GM21717 (cell line): ENCODE results near the gene AGAP1.

Experiments
- ATAC-seq: cut with Tn5 transposase; IDR thresholded peaks from one replicate; pipeline ENCODE4 v1.9.1; 2021; ENCODE audit warnings: mild to moderate bottlenecking, moderate library complexity; ENCODE audit not compliant: unreplicated experiment

Gene AGAP1

DNA sequence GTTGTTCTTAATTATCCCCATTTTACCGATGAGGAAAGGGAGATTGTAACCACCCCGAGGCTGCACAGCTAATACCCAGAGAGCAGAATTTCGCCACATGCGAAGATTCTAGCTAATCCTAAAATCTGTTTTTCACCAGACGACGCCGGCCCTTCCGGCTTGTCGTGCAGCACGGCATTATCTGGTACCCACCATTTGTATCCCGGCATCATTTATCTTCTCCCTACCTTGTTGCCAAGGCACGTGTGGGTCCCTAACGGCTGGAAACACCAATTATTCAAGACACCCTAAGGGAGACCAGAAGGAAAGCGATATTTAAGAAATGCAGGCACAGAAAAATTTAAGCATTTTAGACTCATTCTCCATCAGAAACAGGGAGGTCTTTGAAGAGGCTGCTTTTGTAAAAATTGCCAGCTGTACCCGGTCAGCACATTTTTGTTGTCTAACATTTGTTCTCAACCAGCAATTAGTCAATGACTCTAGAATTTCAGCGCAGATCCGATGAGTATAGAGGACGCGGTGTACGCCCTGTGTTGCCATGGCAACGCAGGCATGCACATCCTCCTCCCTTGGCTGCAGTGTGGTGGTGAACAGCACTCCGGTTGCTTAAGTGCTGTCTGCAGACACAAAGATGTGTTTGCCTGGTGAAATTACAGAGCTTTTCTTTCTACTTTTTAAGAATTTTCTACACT lies 111.6 kb downstream of the AGAP1 start:
- no peak for ATAC-seq

DNA sequence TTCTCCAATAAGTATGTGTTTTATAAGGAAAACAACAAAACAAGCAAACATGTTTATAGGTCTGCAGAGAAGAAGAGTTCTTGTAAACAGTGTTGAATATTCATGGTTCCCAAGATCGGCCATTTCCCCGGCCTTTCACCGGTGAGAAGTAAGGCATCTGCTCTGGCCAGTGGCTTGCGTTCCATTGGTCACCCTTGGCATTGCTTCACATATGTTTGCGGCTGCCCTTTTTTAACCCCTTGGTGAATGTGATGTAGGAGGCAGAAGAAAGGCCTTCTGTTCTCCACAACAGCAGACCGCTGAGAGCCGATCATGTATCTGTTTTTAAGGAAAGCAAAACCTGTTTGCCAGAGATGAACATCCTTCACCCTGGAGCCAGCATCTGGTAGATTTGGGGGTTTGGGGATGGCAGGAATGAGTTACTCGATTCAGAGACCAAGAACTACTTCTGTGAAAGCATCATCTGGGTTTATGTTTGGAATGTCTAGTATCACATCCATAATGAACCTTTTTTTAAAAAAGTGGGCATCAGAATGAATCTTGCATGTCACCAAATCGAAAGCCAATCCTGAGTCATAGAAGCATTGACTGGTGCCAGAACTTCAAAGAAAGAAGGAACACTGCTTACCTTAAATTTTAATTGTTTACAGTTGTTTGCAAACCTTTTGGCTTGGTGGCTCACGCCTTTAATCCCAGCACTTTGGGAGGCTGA lies 112.3 kb downstream of the AGAP1 start:
- ATAC-seq: no peak

DNA sequence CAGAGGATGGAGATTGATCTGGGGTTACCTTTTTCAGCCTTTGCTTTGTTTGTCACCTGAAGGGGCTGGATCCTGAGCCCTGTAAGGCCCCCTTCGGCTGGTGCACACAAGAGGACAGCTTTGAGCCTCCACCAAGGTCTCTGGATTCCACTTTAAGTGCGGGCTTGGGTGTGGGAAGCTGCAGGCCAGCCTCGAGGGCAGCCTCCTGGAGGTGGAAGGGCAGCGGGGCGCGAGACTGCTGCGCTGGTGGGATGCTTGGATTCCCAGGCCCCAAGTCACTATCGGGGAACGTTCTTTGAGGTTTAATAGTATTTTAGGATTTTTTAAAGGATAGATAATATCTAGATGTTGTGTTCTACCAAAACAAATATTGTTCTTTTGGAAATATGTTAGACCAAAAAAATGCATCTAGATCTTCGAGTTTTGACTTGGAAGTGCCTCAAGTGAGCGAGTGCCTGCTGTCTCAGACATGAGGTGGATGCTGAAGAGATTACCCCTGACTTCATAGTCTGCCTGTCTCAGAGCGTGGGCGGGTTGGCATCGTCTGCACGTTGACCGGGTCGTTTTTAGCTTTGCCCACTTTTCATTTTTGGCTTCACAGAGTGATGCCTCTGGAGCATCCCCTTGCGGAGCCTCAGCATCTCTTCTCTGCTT lies 113.8 kb downstream of the AGAP1 start:
- ATAC-seq: no peak

DNA sequence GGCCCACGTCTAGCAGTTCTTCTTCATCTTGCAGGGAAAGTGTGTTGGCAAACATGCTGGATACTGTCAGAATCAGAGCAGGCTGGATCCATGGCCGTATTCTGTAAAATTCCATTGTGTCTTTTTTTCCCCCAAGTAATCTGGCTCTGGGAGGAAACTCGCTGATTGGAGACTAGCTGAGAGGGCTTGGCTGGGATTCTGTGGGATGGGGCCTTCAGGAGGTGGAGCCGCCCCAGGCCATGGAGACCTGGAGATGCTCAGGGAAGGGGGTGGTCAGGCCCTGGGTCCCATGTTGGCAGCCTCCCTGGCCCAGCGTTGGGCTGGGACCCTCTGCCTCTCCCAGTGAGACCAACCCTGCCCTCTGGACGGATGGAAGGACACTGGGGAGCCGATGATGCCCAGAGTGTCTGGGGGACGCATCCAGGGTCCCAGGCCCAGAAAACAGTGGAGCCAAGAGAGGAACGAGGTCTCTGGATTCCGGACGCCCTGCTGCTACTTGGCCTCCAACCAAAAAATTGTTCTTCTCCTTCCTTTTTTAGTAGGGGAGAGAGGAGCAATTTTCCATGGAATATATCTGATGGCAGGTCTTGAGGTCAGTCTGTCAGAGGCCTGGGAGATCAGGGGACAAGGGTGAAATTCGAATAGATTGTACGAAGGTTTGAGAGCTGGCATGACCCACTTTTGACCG lies 114.5 kb downstream of the AGAP1 start:
- ATAC-seq: no peak

DNA sequence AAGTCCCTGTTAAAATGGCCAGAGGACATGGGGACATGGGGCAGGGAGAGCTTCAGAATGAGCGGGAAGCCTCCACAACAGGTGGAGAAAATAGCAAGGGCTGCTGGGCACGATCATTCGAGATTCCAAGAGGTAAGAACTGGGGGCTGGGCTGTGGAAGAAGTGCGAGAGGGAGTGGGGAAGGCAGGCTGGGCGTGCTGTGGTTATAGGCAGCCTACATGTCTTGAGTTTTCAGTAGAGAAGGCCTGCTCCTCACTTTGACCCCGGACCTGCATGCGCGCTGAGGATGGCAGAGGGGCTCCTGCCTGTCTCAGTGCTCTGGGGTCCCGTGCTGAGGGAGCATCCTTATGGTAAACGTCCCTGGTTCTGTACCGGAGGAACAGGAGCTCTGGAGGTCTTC lies 115.5 kb downstream of the AGAP1 start:
- ATAC-seq: no peak

DNA sequence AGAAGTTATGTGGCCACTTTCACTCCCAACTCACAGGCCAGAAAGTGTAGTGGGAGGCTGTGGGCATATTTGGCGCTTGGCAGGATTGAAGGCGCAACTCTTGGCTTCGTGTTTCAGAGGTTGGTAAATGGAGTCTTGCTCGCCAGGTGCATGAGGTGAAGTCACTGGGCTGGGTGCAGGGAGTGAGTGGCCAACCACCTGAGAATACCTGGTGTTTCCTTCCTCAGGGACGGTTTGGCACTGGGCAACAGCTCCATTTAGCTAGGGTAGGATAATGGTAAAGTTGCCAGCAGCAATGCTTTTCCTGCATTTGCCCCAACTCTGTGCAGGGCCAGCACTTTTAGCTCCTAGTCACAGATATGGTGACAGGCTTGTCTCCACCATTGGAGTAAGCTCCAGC lies 115.9 kb downstream of the AGAP1 start:
- ATAC-seq: no peak

DNA sequence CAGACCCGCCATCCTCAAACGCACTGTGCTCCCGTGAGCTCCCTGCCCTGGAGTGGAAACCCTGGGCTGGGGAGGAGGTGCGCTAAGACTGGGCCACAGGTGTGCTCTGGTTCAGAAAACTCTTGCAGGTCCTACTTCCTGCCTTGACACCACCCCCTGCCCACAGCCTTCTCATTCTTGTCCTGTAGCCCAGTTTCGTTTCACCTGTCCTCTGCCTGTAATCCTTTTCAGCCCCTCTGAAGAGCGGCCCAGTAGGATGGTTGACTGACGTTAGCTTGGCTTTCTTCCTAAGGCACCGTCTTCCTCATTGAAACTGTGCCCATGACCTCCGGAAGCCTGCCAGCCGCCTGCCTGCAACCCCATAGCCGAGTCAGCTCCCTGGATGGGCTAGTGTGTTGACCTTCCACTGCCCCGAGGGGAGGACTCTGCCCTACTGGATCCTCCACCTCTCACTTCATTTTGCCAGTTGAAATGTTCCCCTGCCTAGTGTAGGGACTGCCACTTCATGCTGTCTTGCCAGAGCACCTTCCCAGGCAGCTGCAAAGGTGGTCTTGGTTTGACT lies 116.9 kb downstream of the AGAP1 start:
- no peak for ATAC-seq

DNA sequence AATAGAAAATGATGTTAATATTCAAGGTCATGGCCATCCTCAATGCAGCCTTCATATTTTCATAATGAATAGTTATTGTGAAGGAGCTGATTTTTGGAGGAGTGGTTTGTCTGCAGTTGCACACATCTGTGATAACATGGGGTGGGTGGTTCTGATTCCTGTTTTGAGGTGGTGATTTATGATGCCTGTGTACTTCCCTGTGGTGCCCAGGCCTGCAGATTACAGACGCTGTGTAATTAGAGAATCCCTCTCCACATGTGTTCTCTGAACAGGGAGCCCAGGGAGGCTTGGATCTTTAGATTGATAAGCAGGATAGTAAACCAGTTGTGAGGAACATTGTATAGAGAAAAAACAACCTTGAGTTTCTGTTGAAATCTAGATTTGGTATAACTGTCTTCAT lies 117.5 kb downstream of the AGAP1 start:
- ATAC-seq: no peak

DNA sequence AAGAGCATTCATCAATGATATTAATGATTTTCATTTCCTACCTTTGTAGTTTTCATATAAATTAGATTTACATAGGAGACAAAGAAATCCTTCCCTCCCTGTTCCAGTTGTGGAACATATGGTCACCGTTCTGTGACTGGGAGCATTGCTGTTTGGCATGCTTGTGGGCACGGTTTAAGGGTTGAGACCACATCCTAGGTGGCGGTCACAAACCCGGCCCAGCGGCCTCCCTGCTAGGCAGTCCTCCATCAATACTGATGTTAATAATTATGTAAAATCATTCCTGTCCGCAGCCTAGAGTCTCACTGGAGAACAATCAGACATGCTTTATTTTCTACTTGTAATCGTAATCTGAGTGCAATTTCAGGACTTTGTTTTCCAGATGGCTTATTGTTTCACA lies 117.9 kb downstream of the AGAP1 start:
- no peak for ATAC-seq

DNA sequence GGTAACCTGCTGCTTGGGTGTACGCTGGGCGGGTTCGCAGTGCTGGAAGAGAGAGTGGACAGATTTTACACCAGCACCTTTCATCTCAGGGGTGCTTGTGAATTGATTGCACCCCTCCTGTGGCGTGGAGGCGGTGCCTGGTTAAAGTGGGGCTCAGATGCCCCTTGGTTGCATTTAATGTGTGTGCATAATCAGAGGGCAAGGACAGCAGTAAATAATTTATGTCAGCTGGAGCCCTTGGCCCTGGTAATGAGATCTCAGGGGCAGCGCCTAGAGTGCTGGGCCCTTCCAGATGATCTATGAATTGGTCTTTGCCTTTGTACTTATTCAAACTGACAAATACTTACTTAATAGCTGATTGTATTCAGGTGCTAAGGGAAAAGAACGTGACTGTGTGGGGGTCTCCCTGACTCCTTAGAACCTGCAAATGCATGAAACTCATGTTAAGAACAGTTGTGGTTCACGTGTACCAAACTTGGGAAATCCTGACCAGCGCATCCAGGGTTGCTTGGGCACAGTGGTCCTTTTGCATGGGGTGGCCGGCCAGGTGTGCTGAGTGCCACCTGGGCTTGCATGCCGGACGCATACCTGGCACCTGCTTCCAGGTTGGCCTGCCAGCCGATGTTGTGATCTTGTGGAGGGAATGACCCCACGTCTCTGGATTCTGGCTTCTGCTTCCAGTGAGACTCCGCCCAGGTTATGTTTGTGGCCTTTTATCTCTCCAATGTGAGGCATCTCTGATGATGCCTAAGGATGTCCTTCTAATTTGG lies 118.5 kb downstream of the AGAP1 start:
- no peak for ATAC-seq

DNA sequence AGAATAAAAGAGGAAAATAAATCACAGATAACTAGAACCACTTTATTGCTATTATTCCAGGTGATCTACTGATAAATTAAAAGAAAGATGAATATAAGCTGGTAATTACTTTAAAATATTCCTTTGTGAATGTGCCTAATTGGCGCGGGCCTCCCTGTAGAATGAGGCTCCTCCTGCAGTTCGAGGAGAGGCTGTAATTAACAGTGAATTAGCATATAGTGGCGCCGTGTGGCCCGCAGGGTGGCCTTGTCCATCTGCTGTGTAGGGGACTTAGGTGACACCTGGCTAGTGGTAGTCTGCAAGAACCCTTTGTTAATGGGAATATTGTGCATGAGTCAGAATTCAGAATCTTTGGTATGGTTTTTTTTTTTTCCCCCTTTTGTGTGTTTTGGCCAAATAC lies 119.8 kb downstream of the AGAP1 start:
- ATAC-seq: no peak

DNA sequence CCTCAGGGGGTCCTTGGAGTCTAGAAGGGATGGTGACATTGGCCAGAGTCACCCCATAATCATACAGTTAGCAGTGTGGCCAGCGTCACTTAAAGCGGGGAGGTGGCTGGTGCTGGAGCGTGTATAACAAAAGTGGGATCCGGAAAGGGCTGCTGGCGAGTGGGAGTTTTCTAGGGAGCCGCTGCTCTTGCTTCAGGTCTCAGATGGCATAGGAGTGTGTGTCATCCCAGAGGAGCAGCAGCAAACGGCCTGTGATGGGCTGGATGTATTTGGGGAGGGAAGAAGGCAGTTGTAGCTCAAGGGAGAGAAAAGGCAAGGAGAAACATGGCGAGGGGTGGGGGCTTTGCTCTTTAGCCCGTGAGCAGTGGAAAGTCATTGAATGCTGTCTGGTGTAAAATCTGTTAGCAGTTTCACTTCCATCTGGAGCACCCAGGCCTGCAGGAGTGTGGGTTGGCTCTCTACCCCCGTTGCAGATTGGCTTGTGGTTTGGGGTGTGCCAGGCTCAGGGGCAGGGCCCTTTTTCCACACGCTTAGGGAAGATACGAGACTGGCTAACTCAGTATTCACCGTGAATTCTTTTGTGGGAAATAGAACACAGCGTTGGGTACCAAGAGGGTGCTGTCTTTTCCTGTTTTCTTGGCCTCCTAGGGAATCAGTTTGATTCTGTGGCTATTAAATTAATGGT lies 120.5 kb downstream of the AGAP1 start:
- ATAC-seq: no peak

DNA sequence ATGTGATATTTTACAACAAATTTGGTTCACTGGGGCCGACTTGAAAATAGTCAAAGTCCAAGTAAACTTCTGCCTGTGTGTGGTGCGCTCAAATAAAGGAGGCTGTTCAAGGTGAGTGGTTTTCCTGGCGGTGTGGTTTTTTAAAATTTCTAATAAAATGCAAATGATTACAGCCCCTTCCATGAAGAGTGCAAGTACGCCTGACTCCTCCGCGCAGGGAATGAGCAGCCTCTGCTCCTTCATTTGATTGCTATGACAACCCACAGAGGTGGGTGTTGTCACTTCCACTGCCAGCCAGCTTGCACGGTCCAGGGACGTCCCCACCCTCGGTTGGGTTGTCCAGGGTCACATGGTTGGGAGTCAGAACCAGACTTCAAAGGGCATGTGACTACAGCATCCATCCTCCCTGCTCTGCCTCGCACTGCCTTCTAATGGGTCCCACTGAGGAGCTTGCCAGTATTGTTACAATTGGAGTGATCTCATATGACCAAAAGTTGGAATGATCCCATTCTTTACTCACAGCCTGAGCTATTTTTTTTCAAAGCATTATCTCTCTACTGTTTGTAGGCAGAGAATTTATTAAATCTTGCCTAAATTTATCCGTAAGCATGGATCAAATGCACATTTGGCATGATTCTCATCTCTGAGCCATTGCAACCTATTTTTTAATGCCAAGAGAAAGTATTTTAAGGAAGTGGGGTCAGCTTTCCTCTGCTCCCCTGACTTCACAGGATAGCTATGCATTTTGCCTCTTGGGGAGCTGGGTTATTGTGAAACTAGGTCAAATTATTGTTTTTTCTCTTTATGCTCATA lies 121.3 kb downstream of the AGAP1 start:
- ATAC-seq: no peak

DNA sequence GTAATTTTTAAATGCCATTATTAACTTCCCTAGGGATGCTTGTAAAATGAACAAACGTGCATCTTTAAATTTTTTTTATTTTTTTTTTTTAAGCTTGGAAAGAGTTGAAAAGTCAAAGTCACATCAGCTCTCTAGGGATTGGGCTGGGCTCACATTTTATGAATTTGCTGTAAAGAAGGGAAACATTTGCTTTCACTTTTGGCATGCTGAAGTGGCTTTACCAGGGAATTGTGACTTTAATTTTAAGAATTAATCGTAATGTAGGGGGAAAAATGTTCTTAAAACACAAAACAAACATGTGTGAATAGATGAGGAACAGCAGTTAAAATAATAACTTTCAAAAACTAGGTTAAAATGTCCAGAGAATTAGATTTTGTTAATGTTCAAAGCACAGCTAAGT lies 123.0 kb downstream of the AGAP1 start:
- no peak for ATAC-seq

DNA sequence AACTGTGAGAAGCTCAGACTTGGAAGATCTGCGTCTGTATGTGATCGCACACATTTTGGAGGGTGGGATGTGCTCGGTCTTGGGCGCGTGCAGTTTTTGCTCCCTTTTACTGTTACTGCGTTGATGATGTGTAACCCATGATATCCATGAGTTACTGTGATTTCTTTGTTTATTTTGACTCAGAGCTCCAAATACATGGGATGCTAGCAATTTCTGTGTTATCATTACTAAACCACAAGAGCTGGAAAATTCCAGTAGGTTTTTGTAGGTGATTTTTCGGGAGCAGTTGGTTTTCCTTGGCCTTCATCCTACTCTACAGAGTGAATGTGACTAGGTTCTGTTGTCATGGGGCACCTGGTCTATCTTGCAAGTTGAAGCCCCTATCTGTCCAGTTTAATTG lies 124.2 kb downstream of the AGAP1 start:
- no peak for ATAC-seq

DNA sequence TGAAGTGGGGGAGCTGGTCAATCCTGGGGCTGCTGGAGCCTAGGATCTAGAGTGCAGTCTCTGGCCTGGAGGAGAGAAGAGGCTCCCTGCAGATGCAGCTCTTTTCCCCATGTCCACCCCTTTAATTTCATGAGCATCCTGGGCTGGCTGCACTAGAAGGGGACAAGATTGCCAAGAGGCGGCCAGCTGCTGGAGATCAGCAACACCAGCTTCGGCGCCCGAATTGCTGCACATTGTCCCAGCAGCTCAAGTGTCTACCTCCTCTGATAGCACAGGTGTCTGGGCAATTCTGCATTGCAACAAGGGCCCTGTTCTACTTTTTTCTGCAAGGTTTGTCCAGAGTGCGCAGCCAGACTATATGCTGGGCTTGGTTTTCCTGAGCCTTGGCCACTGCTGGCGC lies 125.7 kb downstream of the AGAP1 start:
- no peak for ATAC-seq

DNA sequence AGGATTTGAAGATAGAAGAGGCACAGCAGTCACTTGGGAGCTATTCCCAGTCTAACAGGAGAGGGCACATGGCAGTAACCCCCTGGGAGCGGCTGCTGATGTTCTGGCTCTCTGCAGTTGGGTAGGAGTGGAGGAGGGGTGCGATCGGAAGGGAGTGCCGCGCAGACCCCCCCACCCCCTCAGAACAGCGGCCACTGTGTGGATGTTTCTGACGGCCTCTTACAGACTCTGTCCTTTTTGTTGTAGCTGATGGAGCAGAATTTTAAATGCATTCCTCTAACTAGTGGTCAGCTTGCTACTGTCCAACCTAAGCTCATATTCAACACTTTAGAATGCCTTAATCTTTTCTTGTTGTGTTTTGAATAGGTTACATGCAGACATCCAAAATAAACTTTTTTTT lies 127.9 kb downstream of the AGAP1 start:
- ATAC-seq: no peak

DNA sequence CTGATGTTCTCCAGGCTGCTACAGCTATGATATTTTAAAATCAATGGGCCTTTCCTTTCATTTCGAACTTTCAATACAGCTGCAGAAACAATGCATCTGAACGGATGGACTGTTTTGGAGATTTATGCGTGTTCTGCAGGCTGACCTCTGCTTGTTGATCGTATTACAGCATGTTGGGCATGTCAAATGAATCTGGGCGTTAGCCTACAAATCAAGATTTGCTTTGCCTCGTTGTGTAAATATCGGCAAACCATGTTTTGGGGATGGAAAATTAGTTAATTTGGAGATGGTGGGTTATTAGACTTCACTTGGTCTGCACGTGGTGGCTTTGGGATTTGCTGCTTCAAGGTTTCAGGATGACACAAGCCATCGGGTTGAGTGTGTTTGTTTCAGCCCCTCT lies 129.3 kb downstream of the AGAP1 start:
- ATAC-seq: no peak

DNA sequence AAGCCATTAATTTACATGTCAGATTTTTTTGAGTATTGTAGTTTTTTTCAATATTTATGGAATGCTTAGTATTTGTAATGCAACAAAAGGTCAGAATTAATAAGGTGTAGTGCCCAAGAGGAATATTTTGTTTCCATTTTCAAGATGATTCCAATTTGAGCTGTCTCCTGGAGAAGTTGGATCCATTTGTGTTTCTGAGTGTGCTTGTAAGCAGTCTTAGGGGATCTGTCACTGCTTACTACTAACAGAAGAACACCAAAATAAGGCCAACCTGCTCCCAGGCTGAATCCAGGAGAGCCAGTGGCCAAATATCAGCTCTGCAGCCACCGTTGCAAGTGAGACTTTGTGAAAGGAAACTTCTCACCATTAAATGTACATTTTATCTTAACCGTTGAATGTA lies 129.9 kb downstream of the AGAP1 start:
- no peak for ATAC-seq
